ENCODE measurements around the gene NR3C1. TPM values are rescaled to one million over a fixed set of nuclear protein-coding genes. Genes with fewer than 3 reads are reported as not detected.
A peak's percentile ranks its signal among the peaks of the same experiment; 100 is the strongest.

The NR3C1 gene
- total and polyA plus RNA-seq, 7 donors, result 5.5 to 65.6 (median 36.0) TPM

GRCh38 chr5:143231973-143232812 is 171.3 kb downstream of the NR3C1 start:
- intact Hi-C loops (cut with DNase I), result no loop called here
- 83 to 93% methylated on average over 7 of the region's 7 CpGs for WGBS, 2 donors

GRCh38 chr5:143231416-143231815 is 172.1 kb downstream of the NR3C1 start:
- DNase-seq, result peak; percentile 7
- H3K27me3 ChIP-seq, result no peaks in the 10 kb centered on the region
- H3K9me3 ChIP-seq, result no peaks in the 10 kb centered on the region
- H3K36me3 ChIP-seq, result no peaks in the 10 kb centered on the region
- intact Hi-C loops (cut with DNase I), result no loop called here
- H3K4me3 ChIP-seq, result no peak overlapping the region
- TF ChIP-seq POLR2AphosphoS5 (IDR thresholded peaks at IDR 0.05) (no peak), POLR2A (IDR thresholded peaks at IDR 0.05) (no peak), EP300 (IDR thresholded peaks at IDR 0.05) (no peak)
- TF ChIP-seq, protein P1, sequence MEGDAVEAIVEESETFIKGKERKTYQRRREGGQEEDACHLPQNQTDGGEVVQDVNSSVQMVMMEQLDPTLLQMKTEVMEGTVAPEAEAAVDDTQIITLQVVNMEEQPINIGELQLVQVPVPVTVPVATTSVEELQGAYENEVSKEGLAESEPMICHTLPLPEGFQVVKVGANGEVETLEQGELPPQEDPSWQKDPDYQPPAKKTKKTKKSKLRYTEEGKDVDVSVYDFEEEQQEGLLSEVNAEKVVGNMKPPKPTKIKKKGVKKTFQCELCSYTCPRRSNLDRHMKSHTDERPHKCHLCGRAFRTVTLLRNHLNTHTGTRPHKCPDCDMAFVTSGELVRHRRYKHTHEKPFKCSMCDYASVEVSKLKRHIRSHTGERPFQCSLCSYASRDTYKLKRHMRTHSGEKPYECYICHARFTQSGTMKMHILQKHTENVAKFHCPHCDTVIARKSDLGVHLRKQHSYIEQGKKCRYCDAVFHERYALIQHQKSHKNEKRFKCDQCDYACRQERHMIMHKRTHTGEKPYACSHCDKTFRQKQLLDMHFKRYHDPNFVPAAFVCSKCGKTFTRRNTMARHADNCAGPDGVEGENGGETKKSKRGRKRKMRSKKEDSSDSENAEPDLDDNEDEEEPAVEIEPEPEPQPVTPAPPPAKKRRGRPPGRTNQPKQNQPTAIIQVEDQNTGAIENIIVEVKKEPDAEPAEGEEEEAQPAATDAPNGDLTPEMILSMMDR (IDR thresholded peaks at IDR 0.05), result no peak
- WGBS, 2 donors, result 84 to 86% methylated on average over 3 of the region's 3 CpGs
- H3K4me1 ChIP-seq, result no peaks in the 10 kb centered on the region
- no peak overlapping the region for H3K27ac ChIP-seq

More at GRCh38 chr5:143231973-143232812, 171.3 kb downstream of the NR3C1 start:
- no peak overlapping the region for H3K27ac ChIP-seq
- no peaks in the 10 kb centered on the region for H3K36me3 ChIP-seq
- H3K4me1 ChIP-seq, result no peaks in the 10 kb centered on the region
- TF ChIP-seq EP300 (IDR thresholded peaks at IDR 0.05) (no peak), POLR2AphosphoS5 (IDR thresholded peaks at IDR 0.05) (no peak), POLR2A (IDR thresholded peaks at IDR 0.05) (no peak)
- TF ChIP-seq, protein P1 (IDR thresholded peaks at IDR 0.05), result no peak
- no peaks in the 10 kb centered on the region for H3K27me3 ChIP-seq
- no peaks in the 10 kb centered on the region for H3K9me3 ChIP-seq
- H3K4me3 ChIP-seq, result no peak overlapping the region
- DNase-seq, result peak; percentile 8

GRCh38 chr5:143230676-143230996 is 172.8 kb downstream of the NR3C1 start:
- H3K27me3 ChIP-seq, result no peaks in the 10 kb centered on the region
- DNase-seq, result no peak
- H3K4me1 ChIP-seq, result no peaks in the 10 kb centered on the region
- H3K4me3 ChIP-seq, result no peak overlapping the region
- no peak overlapping the region for H3K27ac ChIP-seq
- H3K36me3 ChIP-seq, result no peaks in the 10 kb centered on the region
- 85 to 89% methylated on average over 6 of the region's 6 CpGs for WGBS, 2 donors
- intact Hi-C loops (cut with DNase I), result no loop called here
- TF ChIP-seq POLR2A (IDR thresholded peaks at IDR 0.05), result no peak
- TF ChIP-seq, protein P1 (IDR thresholded peaks at IDR 0.05), result no peak
- TF ChIP-seq EP300 (IDR thresholded peaks at IDR 0.05), result no peak
- TF ChIP-seq POLR2AphosphoS5 (IDR thresholded peaks at IDR 0.05), result no peak
- no peaks in the 10 kb centered on the region for H3K9me3 ChIP-seq

- no peak for TF ChIP-seq POLR2AphosphoS5 (IDR thresholded peaks at IDR 0.05)
- TF ChIP-seq POLR2A (IDR thresholded peaks at IDR 0.05), result no peak
- TF ChIP-seq, protein P1 (IDR thresholded peaks at IDR 0.05), result no peak
- no peak for TF ChIP-seq EP300 (IDR thresholded peaks at IDR 0.05)
- no peaks in the 10 kb centered on the region for H3K27me3 ChIP-seq
- no peaks in the 10 kb centered on the region for H3K36me3 ChIP-seq
- DNase-seq, result peak; percentile 32
- no peaks in the 10 kb centered on the region for H3K4me1 ChIP-seq
- H3K4me3 ChIP-seq, result no peak overlapping the region
- WGBS, 2 donors, result 55 to 62% methylated on average over 10 of the region's 10 CpGs
- intact Hi-C loops (cut with DNase I), result no loop called here
- H3K9me3 ChIP-seq, result no peaks in the 10 kb centered on the region
- H3K27ac ChIP-seq, result no peak overlapping the region
These were observed 173.4 kb downstream of the NR3C1 start for GRCh38 chr5:143229896-143230675.

Data from sigmoid colon (tissue), 7 donors.